B cell (primary cell): ENCODE results near the gene CATSPERE. TPM values are rescaled to one million over a fixed set of nuclear protein-coding genes. Genes with fewer than 3 reads are reported as not detected.
A peak's percentile ranks its signal among the peaks of the same experiment; 100 is the strongest.

Source experiments
- ATAC-seq: fragments of 200-7000 bp; cut with Tn5 transposase; one replicate; pipeline ENCODE4 v1.10.0; 2021; ENCODE audit warnings: low read depth, mild to moderate bottlenecking, moderate number of reproducible peaks, moderate library complexity
- CTCF ChIA-PET: fragments of 350-600 bp; sonication (Branson Sonifier 250); formaldehyde crosslinking; loops from one replicate; lab custom pipeline; 2021; ENCODE audit warnings: antibody characterized with exemption, inconsistent platforms; lab: Charles Lee
- POLR2A ChIA-PET: fragments of 350-600 bp; sonication (Branson Sonifier 250); formaldehyde crosslinking; loops from one replicate; lab custom pipeline; 2021; ENCODE audit warnings: antibody characterized with exemption; lab: Charles Lee
- DNase-seq: peaks from one replicate; pipeline ENCODE4 v3.0.0; 2013
- H2AFZ ChIP-seq: 2 replicates; pipeline ENCODE4 v1.6.1; 2012; ENCODE audit warnings: mild to moderate bottlenecking, low read depth, low read length; ENCODE audit not compliant: insufficient read depth, poor library complexity, severe bottlenecking
- H3K27ac ChIP-seq, 2 donors: 1 replicate in 1 of 2; 2 replicates in 1 of 2; pipeline ENCODE4 v1.5.1; 2012 to 2013; ENCODE audit warnings: low read length in 2 of 2, mild to moderate bottlenecking in 2 of 2, moderate library complexity in 1 of 2
- H3K27me3 ChIP-seq, 4 experiments: fragments of 200-600 bp in 1 of 4; sonication (generic) in 1 of 4; replicated peaks in 1 of 4; 1 replicate in 2 of 4; 2 replicates in 2 of 4; pipeline versions ENCODE4 v1.6.1 to v1.7.0; 2013 to 2016; ENCODE audit warnings: low read length in 3 of 4, mild to moderate bottlenecking in 2 of 4, mixed read lengths in 1 of 4, moderate library complexity in 1 of 4; ENCODE audit not compliant: insufficient read depth in 4 of 4, control insufficient read depth in 3 of 4; ENCODE audit errors: control extremely low read depth in 1 of 4
- H3K36me3 ChIP-seq, 2 experiments: replicated peaks in 1 of 2; 1 replicate in 1 of 2; 2 replicates in 1 of 2; pipeline versions ENCODE4 v1.6.1 to v1.7.1; 2013; ENCODE audit warnings: low read length in 1 of 2; ENCODE audit not compliant: insufficient read depth in 2 of 2, control insufficient read depth in 1 of 2; ENCODE audit errors: control extremely low read depth in 1 of 2, extremely low read depth in 1 of 2
- H3K4me1 ChIP-seq, 2 donors: fragments of 200-600 bp in 1 of 2; sonication (generic) in 1 of 2; 1 replicate in 1 of 2; 2 replicates in 1 of 2; pipeline versions ENCODE4 v1.5.1 to v1.6.1; 2013 to 2017; ENCODE audit warnings: low read length in 2 of 2; ENCODE audit not compliant: control insufficient read depth in 2 of 2, insufficient read depth in 2 of 2
- H3K4me2 ChIP-seq: replicated peaks from 2 replicates; pipeline ENCODE3; 2012; ENCODE audit warnings: mild to moderate bottlenecking, low read depth, low read length; ENCODE audit not compliant: poor library complexity, severe bottlenecking
- H3K4me3 ChIP-seq, 5 experiments: fragments of 200-600 bp in 1 of 5; sonication (generic) in 1 of 5; 1 replicate in 3 of 5; 2 replicates in 2 of 5; pipeline versions ENCODE4 v1.5.1 to v1.7.0; 2011 to 2016; ENCODE audit warnings: low read length in 4 of 5, mild to moderate bottlenecking in 4 of 5, low read depth in 2 of 5, control low read depth in 1 of 5, moderate library complexity in 1 of 5; ENCODE audit not compliant: insufficient read depth in 1 of 5; ENCODE audit errors: control extremely low read depth in 1 of 5, extremely low read depth in 1 of 5
- H3K79me2 ChIP-seq: fragments of 200-600 bp; sonication (generic); one replicate; pipeline ENCODE4 v1.6.0; 2016; ENCODE audit warnings: low read length; ENCODE audit not compliant: control insufficient read depth, insufficient read depth
- H3K9ac ChIP-seq: fragments of 200-600 bp; sonication (generic); 2 replicates; pipeline ENCODE4 v1.6.1; 2017; ENCODE audit warnings: mild to moderate bottlenecking, low read length, moderate library complexity
- H3K9me3 ChIP-seq, 3 donors: one replicate each; pipeline versions ENCODE4 v1.6.1 to v1.7.1; 2013; ENCODE audit warnings: low read length in 2 of 3; ENCODE audit not compliant: control insufficient read depth in 2 of 3, insufficient read depth in 1 of 3; ENCODE audit errors: control extremely low read depth in 1 of 3
- H4K20me1 ChIP-seq: 2 replicates; pipeline ENCODE4 v1.6.0; 2012; ENCODE audit warnings: mild to moderate bottlenecking, low read length; ENCODE audit not compliant: insufficient read depth, control insufficient read depth, poor library complexity, severe bottlenecking
- H3K27ac Mint-ChIP-seq: one replicate; pipeline ENCODE4 v1.8.0; 2021; ENCODE audit warnings: mixed read lengths
- H3K27me3 Mint-ChIP-seq: one replicate; pipeline ENCODE4 v1.8.0; 2021; ENCODE audit warnings: mixed read lengths
- H3K4me1 Mint-ChIP-seq: one replicate; pipeline ENCODE4 v1.8.0; 2021; ENCODE audit warnings: mixed read lengths
- H3K4me3 Mint-ChIP-seq: one replicate; pipeline ENCODE4 v1.8.0; 2021; ENCODE audit warnings: mixed read lengths
- H3K9me3 Mint-ChIP-seq: one replicate; pipeline ENCODE4 v1.8.0; 2022; ENCODE audit warnings: mixed read lengths; ENCODE audit not compliant: insufficient read depth
- EZH2 ChIP-seq: IDR thresholded peaks from 2 replicates; pipeline ENCODE4 v1.6.1; 2012; ENCODE audit warnings: borderline replicate concordance, low read depth, mild to moderate bottlenecking, moderate library complexity, low read length; ENCODE audit not compliant: insufficient read depth, poor library complexity, severe bottlenecking
- WGBS: methylation state at CpG from one replicate; pipeline ENCODE4 v1.1.5; 2013; ENCODE audit warnings: missing lambda C conversion rate; ENCODE audit not compliant: insufficient coverage; 5-methylcytosine and 5-hydroxymethylcytosine counted together
- intact Hi-C: fragments of 100-400 bp; cut with micrococcal nuclease; formaldehyde crosslinking; loops from one replicate; pipeline ENCODE4 v1.10.0; 2022
- polyA plus RNA-seq: library from polyadenylated mRNA; depleted of rRNA; stranded (reverse); fragments of >200 nt; gene quantifications from 2 replicates; pipeline ENCODE4 v1.2.3, GENCODE V29; 2012
- total RNA-seq, 2 donors: library from RNA; stranded (reverse); fragments of 120-200 nt in 1 of 2; gene quantifications; 1 replicate in 1 of 2; 2 replicates in 1 of 2; pipeline versions ENCODE4 v1.2.3 to v1.2.4, GENCODE V29; 2013 to 2022
- TF ChIP-seq, protein P1 (sequence below): fragments of 200-600 bp; IDR thresholded peaks from one replicate; pipeline ENCODE4 v1.8.0; 2022; ENCODE audit warnings: antibody characterized with exemption, mild to moderate bottlenecking

Gene CATSPERE
- total and polyA plus RNA-seq, 2 donors (not counting 1 experiment from before 2014, with no cell fraction given), result 0.82 to 3.1 TPM

DNA sequence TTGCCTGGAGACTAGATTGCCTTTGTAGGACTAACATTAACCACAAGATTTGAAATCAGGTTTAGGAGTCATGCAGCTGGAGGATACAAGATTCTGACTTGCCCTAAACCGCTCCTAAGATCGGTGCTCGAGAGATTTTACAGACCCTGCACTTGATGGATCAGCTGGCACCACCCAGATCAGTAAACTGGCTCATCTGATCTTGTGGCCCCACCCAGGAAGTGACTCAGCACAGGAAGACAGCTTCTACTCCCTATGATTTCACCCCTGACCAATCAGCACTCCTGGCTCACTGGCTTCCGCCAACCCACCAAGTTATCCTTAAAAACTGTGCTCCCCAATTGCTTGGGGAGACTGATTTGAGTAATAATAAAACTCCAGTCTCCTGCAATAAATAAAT, 876 bp upstream of the CATSPERE start:
- Histone ChIP-seq H3K9ac (no peak overlapping the region), H3K79me2 (no peaks in the 10 kb centered on the region), H3K4me1 (peaks cover 9 to 16% of the 10 kb centered on the region in 2 donors), H3K36me3 (no peaks in the 10 kb centered on the region), H3K4me2 (peak overlapping the region; percentile 77), H3K27ac (no peak overlapping the region), H3K9me3 (no peaks in the 10 kb centered on the region), H3K4me3 (no peak overlapping the region), H4K20me1 (no peaks in the 10 kb centered on the region), H3K27me3 (no peaks in the 10 kb centered on the region), H2AFZ (peak overlapping the region; percentile 25)
- no peak for DNase-seq
- TF ChIP-seq, protein P1, sequence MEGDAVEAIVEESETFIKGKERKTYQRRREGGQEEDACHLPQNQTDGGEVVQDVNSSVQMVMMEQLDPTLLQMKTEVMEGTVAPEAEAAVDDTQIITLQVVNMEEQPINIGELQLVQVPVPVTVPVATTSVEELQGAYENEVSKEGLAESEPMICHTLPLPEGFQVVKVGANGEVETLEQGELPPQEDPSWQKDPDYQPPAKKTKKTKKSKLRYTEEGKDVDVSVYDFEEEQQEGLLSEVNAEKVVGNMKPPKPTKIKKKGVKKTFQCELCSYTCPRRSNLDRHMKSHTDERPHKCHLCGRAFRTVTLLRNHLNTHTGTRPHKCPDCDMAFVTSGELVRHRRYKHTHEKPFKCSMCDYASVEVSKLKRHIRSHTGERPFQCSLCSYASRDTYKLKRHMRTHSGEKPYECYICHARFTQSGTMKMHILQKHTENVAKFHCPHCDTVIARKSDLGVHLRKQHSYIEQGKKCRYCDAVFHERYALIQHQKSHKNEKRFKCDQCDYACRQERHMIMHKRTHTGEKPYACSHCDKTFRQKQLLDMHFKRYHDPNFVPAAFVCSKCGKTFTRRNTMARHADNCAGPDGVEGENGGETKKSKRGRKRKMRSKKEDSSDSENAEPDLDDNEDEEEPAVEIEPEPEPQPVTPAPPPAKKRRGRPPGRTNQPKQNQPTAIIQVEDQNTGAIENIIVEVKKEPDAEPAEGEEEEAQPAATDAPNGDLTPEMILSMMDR, result no peak
- TF ChIP-seq EZH2, result no peak
- WGBS, result 93% methylated on average over 3 of the region's 4 CpGs
- H3K27ac Mint-ChIP-seq, result no peak overlapping the region
- H3K4me1 Mint-ChIP-seq, result peaks cover 12% of the 10 kb centered on the region
- H3K9me3 Mint-ChIP-seq, result no peaks in the 10 kb centered on the region
- intact Hi-C loops, result no loop called here
- ATAC-seq, result no peak
- H3K4me3 Mint-ChIP-seq, result peak overlapping the region; percentile 73
- H3K27me3 Mint-ChIP-seq, result no peaks in the 10 kb centered on the region
- POLR2A ChIA-PET, result interaction anchor here (2.2 kb wide), 1 partner anchor 9 kb away, joined by 6 read pairs; the partner anchor contains the start of gene ADSS2
- CTCF ChIA-PET, result no interaction called here

DNA sequence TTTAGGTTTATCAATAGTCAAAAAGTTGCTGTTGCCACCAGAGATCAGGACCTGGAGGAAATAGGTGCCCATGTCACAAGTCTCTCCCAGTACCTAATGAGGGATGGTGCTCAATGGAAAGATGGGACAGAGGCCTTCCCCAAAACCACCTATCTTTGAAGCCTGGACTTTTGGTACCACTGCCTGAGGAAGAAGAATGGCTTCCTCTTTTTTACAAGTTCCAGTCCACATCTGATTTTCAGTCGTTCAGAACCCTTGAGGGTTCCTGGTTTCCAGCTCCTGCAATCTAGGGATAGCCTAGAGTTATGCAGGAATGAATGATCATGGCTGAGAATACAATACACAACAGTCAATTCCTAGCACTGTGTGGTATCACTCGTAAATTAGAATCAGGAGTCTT, 5.7 kb downstream of the CATSPERE start:
- no peaks in the 10 kb centered on the region for H4K20me1 ChIP-seq
- H3K79me2 ChIP-seq, result no peaks in the 10 kb centered on the region
- H3K27me3 ChIP-seq, result no peaks in the 10 kb centered on the region
- H3K9me3 Mint-ChIP-seq, result peaks cover 2% of the 10 kb centered on the region
- intact Hi-C loops, result no loop called here
- no peak overlapping the region for H2AFZ ChIP-seq
- peaks cover 0 to 1% (median 0%) of the 10 kb centered on the region in 3 donors for H3K9me3 ChIP-seq
- POLR2A ChIA-PET, result no interaction called here
- no peak overlapping the region for H3K4me3 Mint-ChIP-seq
- peaks cover 0 to under 1% of the 10 kb centered on the region in 2 donors for H3K4me1 ChIP-seq
- ATAC-seq (no peak), DNase-seq (no peak)
- CTCF ChIA-PET, result no interaction called here
- no peaks in the 10 kb centered on the region for H3K4me1 Mint-ChIP-seq
- no peak overlapping the region for H3K9ac ChIP-seq
- no peak overlapping the region for H3K27ac Mint-ChIP-seq
- no peak for TF ChIP-seq EZH2
- TF ChIP-seq, protein P1, result no peak
- WGBS, result no CpG with 5 or more reads among the region's 2 CpGs
- H3K4me3 ChIP-seq, result no peak overlapping the region
- no peaks in the 10 kb centered on the region for H3K36me3 ChIP-seq
- no peaks in the 10 kb centered on the region for H3K27me3 Mint-ChIP-seq
- no peak overlapping the region for H3K4me2 ChIP-seq
- no peak overlapping the region for H3K27ac ChIP-seq
